HG03108 (cell line): ENCODE measurements around the gene CFAP299.

ENCODE experiments used
- ATAC-seq: cut with Tn5 transposase; IDR thresholded peaks from one replicate; pipeline ENCODE4 v1.9.1; 2021; ENCODE audit warnings: moderate library complexity; ENCODE audit not compliant: unreplicated experiment

The CFAP299 gene

DNA sequence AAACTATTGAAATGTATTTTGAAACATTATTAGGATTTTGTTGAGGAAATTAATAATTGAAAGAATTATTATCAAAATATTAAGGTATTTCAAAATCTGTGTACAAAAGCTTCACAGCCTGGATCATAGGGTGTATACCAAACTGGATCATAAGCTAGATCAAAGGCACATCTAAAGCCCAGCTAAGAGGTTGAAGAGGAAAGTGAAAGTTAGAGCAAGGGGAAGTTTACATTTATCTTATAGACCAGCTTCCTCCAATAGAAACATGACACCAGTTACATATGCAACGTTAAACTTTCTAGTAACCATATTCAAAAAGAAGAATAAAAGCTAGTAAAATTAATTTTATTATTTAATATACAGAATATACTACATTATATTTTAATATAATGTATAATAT lies 467.8 kb downstream of the CFAP299 start:
- no peak for ATAC-seq

GRCh38 chr4:80806472-80806871 lies 470.9 kb downstream of the CFAP299 start:
- no peak for ATAC-seq

- no peak for ATAC-seq
Measured at GRCh38 chr4:80809039-80809729, 473.7 kb downstream of the CFAP299 start.

GRCh38 chr4:80811406-80811805 lies 475.9 kb downstream of the CFAP299 start:
- no peak for ATAC-seq

- ATAC-seq, result no peak
Measured at GRCh38 chr4:80812145-80812544, 476.6 kb downstream of the CFAP299 start.

- ATAC-seq, result no peak
Measured at GRCh38 chr4:80814266-80814665, 478.7 kb downstream of the CFAP299 start.

DNA sequence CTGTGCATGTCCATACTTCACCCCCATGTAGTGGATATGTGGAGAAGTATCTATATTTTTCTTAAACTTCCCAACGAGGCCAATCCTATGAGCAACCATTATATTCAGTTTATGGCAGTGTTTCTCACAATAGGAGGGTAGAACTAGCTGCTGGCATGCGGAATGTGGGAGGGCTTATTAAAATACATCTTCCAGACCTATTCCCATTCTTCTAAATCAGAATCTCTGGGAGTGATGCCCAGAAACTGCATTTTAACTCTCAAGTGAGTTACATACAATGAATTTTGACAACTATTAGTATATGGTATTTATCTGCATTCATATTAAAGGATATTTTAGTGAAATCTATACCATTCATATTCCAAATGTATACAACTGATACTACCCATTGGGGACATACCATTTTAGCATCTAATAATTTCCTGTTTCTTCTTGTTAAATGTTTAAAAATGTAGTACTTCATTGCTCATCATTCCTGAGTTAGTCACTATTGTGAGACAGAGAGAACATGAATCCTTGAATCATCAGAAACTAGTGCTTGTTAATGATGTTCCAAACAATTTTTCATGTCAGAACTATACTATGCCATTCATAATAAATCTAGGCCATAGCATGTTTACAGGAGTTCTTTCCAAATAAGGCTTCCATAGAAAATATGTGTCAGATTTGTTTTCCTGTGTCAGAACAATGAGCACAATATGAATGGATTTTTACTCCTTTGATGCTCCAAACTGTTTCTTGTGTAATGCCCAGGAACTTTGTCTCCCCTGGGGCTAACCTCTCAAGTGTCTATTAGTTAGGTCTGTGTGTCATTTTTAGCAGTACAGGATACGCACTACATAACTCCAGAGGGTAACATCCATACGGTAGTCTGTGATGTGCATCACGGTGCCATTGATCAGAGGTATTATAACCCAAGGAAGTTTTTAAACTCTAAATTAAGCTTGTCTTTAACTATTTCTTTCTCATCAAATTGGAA lies 496.1 kb downstream of the CFAP299 start:
- no peak for ATAC-seq

GRCh38 chr4:80839281-80839680 lies 503.8 kb downstream of the CFAP299 start:
- no peak for ATAC-seq

DNA sequence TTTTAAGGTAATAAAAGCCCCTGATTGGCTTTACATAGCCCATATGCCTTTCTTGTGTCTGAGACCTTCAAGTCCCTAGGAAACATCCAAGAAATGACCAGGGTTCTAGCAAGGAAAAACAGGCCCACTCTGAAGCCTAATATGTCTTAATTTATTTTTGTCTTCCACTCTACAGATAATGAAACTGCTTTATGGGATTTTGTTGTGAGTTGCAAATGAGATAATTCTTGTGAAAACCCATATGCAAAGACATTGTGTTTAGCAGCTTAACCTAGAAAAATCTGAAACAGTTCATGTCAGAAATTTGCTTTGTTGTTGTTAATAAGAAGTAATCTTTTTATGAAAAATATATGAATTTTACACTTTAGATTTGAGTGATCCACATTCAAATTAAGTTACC lies 504.3 kb downstream of the CFAP299 start:
- no peak for ATAC-seq

- ATAC-seq, result no peak
Measured at GRCh38 chr4:80840396-80840795, 504.9 kb downstream of the CFAP299 start.

DNA sequence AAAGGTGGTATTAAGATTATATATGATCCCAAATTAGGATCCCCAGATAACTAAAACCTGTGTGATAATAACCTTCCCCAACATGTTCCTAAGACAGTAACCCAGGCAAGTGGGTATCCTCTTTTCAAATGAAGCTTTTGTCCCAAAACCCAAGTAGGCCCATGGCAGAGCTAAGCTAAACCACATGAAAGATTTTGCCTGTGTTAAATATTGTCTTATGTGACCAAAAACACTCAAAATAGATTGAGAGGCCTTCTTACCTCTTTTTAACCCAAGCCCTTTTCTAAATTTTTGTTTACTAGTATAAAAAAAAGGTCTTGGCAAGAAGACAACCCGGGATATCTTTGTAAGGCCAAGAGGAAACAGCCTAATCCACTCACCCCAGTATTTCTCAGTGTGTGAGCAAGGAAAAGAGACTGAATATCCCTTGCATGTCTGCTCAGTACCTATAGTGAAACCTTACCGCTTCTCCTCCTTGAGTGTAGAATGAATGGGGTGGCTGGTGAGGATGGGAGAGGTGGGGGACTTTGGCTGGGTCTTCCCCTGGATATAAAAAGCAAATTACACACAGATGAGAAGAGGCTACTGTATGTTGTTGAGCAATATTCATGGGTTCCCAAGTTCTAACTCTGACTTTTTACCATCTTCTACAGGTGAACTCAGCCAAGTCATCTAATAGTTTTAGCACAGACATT lies 506.2 kb downstream of the CFAP299 start:
- ATAC-seq, result no peak

- no peak for ATAC-seq
Measured at GRCh38 chr4:80846210-80846609, 510.7 kb downstream of the CFAP299 start.

- ATAC-seq, result no peak
Measured at GRCh38 chr4:80852061-80852460, 516.5 kb downstream of the CFAP299 start.

GRCh38 chr4:80873571-80873970 lies 538.0 kb downstream of the CFAP299 start:
- no peak for ATAC-seq

GRCh38 chr4:80874979-80875378 lies 539.4 kb downstream of the CFAP299 start:
- ATAC-seq, result no peak

DNA sequence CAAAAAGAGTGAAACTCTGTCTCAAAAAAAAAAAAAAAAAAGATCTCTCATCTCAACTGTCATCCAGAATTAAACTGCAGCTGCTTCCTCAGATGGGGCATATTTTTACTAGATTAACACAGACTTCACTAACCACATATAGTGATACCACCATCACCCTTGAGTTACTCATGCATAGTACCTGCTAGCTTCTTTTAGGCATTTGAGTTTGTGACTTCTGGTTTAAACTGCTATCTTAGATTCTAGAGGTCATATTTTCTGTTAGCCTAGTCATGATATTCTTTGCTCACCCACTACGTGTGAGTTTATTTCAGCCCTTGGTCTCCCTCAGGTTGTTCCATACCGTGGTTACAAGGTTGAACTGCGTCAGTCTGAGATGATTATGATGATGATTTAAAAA lies 540.1 kb downstream of the CFAP299 start:
- ATAC-seq, result peak; percentile 90

DNA sequence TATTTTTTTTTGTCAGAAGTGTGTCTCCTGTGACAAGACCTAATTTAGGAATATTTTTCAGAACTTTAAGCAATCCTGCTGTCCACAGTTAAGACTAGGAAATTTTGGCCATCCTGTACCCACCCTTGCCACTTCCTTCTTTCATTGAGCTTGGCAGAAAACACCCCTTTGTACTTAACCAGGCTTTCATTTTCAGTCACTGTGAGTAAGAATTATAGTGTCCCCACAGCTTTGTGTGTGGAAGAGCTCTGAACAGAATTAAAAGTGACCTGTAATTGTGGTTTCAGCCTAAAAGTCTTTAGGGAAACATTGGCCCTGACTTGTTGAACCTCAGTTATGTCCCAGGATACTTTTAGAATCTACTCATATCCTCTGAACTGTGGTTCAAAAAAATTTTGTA lies 541.3 kb downstream of the CFAP299 start:
- peak; percentile 78 for ATAC-seq

DNA sequence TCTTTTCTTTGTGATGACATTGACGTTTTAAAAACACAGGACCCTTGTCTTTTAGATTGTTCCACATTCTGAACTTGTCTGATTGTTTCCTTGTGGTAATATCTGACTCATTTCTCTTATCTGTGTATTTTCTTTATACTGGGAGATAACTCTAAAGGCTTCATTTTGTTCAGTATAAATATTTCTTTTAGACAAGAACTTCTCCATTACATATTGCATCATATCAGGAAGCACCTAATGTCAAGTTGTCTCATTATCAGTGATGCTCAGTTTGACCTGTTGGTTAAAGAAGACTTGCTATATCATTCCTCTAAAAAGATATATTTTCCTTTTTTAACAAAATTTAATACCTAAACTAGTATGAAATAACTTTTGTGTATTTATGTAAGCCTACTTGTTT lies 542.7 kb downstream of the CFAP299 start:
- ATAC-seq, result no peak

GRCh38 chr4:80897537-80898303 lies 562.2 kb downstream of the CFAP299 start:
- ATAC-seq, result peak; percentile 89

GRCh38 chr4:80900908-80901307 lies 565.4 kb downstream of the CFAP299 start:
- no peak for ATAC-seq

DNA sequence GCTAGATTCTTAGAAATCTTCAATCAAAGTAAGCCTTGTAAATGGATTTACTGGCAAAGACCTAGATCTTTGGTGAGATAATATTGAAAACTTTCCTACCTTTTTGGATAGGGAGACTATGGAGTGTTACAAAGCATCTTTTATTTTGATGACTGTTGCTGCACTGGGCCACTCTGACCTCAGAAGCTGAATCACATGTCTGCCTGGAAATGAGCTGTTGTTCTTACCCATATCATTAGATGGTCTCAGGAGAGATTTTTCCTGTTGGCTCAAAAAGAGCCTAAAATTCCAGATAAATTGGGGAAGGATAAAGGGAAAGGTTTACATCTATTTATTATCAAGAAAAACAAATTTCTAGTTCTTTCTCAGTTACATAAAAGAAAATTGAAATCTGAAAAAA lies 567.5 kb downstream of the CFAP299 start:
- no peak for ATAC-seq
